Inferior parietal cortex (tissue), 1 donor: ENCODE results near the gene IL1A.

Experiments
- DNase-seq: peaks from one replicate; pipeline ENCODE4 v3.0.0-alpha.2; 2016; ENCODE audit errors: extremely low spot score

The IL1A gene

DNA sequence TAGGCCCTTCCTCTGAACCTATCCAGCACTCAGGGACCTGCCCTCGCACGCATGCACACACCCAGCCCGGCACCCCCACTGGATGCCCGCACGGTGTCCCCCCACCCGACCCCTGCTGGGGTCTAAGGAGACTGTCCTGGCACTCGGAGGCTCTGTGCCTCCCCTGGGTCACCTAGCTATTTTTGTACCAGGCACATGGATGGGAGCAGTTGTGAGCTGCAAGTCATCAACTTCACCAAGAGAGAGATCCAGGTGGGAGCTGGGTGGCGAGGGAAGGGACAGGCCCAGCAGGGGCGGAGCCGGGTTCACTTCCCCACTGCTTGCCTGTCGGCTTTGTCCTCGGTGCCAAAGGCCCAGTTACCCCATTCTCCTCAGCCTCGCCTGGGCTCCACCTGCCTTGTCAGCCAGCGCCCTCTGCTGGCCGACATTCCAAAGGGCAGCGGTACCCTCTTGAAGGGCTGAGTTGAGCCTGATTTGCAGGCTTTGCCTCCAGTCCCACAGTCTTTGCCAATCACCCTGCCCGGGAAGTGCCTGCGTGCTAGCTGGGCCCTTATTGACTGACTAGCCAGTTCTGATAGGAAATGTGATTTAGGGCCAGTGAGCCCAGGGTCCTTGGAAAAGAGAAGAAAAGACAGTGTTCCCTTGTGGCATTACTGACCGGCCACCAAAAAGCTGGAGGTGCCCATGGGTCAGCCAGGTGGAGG is 57.7 kb downstream of the IL1A start:
- DNase-seq: peak; percentile 94

DNA sequence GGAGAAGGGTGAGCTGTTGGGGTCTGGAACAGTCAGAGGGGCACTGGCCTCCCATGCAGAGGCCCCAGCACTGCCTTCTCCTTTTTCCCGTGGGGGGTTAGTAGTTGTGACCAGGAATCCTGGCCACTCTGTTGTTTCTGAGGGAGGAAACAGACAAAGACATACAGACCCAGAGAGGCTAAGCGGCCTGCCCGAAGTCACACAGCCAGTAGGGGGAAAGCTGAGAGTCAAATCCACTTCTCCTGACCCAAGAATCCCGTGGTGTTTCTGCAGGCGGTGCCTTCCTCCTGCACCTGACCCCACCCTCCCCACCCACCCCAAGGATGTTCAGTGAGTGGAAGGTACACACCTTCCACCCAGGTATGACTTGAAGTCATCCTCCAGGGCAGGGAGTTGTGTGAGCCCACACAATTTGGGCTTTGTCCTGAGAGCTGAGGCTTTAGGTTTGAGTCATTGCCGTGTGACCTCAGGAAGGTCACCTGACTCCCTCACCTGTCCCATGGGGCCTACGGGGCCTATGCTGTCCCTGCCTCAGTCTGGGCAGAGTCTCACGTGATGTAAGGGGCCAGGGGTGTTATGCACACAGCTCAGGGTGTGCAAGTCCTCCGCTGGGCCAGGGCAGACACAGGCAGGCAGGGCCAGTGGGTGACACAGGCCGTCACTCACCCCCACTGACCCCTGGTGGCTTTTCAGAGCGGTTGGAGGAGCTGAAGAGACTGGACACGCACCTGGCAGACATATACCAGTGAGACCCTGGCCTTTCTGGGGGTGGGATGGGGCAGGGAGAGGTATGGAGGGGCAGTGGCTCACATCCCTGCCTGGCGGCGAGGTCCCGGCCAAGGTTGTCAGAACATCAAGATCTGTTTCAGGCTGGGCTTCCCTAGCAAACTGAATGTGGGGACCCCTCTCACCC is 58.5 kb downstream of the IL1A start:
- DNase-seq: no peak

DNA sequence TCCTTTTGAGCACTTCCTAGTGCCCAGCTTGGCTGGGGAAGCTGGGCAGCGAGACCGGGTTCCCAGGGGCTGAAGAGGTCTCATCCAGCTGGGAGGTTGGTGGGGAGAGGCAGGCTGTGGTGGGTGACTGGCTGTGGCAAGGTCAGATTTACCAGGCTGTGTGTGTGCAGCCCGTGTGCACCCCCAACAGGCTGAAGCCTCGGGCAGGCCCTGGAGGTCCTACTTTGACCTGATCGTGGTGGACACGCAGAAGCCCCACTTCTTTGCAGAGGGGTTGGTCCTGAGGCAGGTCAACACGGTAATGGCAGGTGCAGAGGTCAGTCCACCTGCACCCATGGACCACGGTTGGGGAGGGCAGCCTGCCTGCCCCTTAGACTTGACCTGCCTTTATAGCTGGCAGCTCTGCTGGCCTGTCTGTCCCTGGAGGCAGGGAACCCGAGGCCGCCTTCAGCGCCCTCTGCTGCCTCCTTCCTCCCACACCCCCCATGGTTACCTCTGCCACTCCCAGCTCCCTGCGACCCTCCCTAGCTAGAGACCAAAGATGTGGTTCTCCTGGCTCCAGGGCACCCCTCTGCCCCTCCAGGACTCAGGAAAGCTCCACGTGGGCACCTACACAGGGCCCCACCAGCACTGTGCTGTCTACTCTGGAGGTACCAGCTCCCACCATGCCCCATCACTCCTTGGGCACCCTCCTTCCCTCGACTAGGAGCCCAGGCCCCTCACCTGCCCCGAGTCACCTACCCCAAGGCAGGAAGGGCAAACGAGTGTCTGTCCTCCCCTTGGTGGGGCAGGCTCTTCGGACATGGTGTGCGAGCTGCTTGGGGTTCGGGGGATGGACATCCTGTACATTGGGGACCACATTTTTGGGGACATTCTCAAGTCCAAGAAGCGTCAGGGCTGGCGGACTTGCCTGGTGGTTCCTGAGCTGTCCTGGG is 59.4 kb downstream of the IL1A start:
- no peak for DNase-seq

DNA sequence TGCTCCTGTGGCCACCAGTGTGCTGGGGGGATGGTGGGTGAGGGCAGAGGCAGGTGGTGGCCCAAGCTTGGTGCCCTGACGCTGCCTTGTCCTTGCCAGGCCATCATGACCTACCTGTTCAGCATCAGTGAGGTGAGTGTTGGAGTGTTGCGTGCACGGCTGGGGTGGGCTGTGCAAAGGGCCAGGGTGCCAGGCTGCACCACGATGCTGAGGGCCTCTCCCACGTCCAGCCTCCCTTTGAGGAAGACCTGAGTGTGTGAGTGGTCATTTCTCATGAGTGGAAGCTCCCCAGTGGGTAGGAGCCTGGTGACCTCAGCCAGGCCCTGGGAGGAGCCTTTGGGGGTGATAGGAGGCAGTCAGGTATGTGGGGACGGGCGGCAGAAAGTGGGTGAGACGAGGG is 60.3 kb downstream of the IL1A start:
- no peak for DNase-seq
